ENCODE data around the gene RPTOR. TPM values are rescaled to one million over a fixed set of nuclear protein-coding genes. Genes with fewer than 3 reads are reported as not detected.
A peak's percentile ranks its signal among the peaks of the same experiment; 100 is the strongest.
"Not testable (repeated sequence)": the region's sequence is repeated elsewhere in the genome, so short reads cannot be mapped to it uniquely, and the experiment has no call there.

RPTOR gene
- total RNA-seq, 1 donor from 2014 or later: 32.3 TPM

DNA sequence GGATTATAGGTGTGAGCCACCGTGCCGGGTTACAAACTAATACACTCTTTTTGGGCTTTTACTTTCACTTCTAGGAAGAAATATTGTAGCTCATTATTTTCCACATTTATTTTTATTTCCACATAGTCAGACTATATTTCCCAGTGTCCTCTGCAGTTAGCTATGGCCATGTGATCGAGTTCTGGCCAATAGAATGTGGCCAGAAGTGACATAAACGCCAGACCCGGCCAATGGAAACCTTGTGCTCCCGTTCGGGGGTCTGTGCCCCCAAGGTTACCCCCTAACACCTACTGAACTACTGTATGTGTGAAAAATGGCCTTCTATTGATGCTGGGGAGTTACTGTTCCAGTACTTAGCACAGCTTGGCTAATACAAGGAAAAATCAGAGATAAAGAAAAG is 13.2 kb upstream of the RPTOR start:
- no peak for DNase-seq (ENCODE audit: low spot score)
- intact Hi-C loops (cut with DNase I): no loop called here

- DNase-seq (ENCODE audit: low spot score); intact Hi-C loops (cut with DNase I): not testable (repeated sequence)
These were observed 7.3 kb upstream of the RPTOR start for GRCh38 chr17:80537386-80537785.

GRCh38 chr17:80538484-80538883 is 6.2 kb upstream of the RPTOR start:
- intact Hi-C loops (cut with DNase I): no loop called here

DNA sequence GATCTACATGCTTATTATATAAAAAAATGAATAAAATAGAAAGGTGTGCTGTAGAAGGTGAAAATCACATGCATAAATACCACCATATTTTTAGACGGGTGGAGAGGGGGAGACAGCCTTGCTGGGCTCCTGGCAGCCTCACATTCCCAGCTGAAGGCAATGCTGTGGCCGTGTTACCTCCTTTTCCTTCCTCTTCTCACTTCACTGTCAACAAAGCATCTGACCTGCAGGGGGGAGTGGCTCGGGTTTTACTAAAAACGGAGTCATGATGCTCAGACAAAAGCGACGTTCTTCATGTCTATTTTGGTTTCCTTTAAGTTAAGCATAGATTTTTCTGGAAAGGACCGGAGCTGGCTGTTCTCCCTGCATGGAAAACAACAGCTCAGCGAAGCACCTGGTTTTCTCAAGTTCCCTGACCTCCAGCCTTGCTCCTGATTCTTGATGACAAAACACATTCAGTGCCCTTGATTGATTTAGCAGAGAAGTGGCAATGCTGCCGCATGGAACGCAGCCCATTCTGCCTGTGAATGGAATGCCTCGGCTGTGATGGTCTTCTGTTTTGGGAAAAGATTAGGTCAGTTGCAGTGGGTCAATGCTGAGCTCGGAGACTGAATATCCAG is 5.5 kb upstream of the RPTOR start:
- DNase-seq (ENCODE audit: low spot score): no peak
- intact Hi-C loops (cut with DNase I): no loop called here

More at GRCh38 chr17:80538484-80538883, 6.2 kb upstream of the RPTOR start:
- DNase-seq (ENCODE audit: low spot score): no peak

- intact Hi-C loops (cut with DNase I): loop anchor here (2.0 kb wide), 1 partner anchor 91 kb away; no protein-coding TSS in a partner anchor
These were observed 825 bp downstream of the RPTOR start for GRCh38 chr17:80545499-80545826.

DNA sequence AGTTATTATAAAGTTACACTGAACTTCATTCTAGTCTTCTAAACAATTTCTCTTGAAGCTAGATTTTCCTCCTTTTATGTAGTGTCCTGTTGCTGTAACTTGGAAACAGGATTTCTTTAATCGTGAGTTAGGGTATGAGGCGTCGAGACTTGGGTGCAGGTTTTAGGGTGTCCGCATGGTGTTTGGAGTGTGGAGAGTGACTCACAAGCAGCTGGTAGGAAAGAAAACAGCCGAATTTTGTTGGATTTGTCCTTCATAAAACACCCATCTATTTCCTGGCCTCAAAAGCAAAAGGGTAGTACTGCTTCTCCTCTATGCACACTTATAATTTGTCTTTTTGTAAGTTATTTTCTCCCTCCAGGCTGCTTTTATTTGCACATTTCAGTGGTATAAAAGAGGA is 1.6 kb downstream of the RPTOR start:
- intact Hi-C loops (cut with DNase I): no loop called here
- DNase-seq (ENCODE audit: low spot score): no peak

More at GRCh38 chr17:80545499-80545826, 825 bp downstream of the RPTOR start:
- DNase-seq (ENCODE audit: low spot score): no peak

DNA sequence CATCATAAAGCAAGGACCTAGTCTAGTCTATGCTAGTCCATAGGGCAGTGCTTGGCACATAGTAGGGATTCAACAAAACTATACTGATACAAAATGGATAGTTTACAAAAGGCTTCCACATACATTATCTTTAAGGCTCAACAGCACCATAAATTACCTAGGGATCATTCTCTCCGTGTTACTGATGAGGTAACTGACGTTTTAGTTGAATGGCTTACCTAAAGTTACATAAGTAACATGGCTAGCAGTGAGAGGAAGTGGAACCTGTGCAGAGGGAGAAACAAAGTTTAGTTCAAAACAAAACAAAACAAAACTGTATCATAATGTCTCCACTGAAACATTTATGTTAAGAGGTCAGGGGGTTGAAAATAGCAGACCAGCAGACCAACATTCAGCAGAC is 7.9 kb downstream of the RPTOR start:
- no peak for DNase-seq (ENCODE audit: low spot score)
- intact Hi-C loops (cut with DNase I): no loop called here

- intact Hi-C loops (cut with DNase I): no loop called here
These were observed 10.6 kb downstream of the RPTOR start for GRCh38 chr17:80555266-80555665.

GRCh38 chr17:80558046-80558445 is 13.4 kb downstream of the RPTOR start:
- no peak for DNase-seq (ENCODE audit: low spot score)
- intact Hi-C loops (cut with DNase I): no loop called here

More at GRCh38 chr17:80555266-80555665, 10.6 kb downstream of the RPTOR start:
- no peak for DNase-seq (ENCODE audit: low spot score)

- intact Hi-C loops (cut with DNase I): no loop called here
- DNase-seq (ENCODE audit: low spot score): no peak
These were observed 15.2 kb downstream of the RPTOR start for GRCh38 chr17:80559825-80560251.

GRCh38 chr17:80561541-80562114 is 17.0 kb downstream of the RPTOR start:
- intact Hi-C loops (cut with DNase I): no loop called here
- DNase-seq (ENCODE audit: low spot score): no peak

DNA sequence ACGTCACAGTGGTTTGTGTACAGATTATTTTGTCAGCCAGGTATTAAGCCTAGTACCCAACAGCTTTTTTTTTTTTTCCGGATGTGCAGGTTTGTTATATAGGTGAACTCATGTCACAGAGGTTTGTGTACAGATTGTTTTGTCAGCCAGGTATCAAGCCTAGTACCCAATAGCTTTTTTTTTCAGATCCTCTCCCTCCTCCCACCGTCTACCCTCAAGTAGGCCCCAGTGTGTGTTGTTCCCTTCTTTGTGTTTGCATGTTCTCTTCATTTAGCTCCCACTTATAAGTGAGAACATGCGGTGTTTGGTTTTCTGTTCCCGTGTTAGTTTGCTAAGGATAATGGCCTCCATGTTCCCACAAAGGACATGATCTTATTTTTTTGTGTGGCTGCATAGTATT is 19.9 kb downstream of the RPTOR start:
- intact Hi-C loops (cut with DNase I): no loop called here
- no peak for DNase-seq (ENCODE audit: low spot score)

GRCh38 chr17:80565343-80566053 is 20.9 kb downstream of the RPTOR start:
- intact Hi-C loops (cut with DNase I): no loop called here
- no peak for DNase-seq (ENCODE audit: low spot score)

GRCh38 chr17:80566054-80566400 is 21.4 kb downstream of the RPTOR start:
- intact Hi-C loops (cut with DNase I): no loop called here
- no peak for DNase-seq (ENCODE audit: low spot score)

DNA sequence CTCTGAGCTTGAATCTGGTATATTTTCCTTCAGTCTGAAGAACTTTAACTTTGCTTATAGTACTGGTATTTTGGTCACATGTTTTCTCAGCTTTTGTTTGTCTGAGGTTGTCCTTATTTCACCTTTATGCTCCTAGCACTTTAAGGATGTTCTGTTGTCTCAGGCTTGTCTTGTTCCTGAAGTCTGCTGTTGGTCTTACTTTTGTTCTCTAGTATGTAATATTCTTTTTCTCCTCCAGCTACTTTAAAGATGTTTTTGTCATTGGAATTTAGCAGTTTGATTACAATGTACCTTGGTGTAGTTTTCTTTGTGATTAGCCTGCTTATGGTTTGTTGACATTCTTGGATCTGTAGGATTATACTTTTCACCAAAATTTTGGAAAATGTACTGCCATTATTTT is 23.6 kb downstream of the RPTOR start:
- no peak for DNase-seq (ENCODE audit: low spot score)
- intact Hi-C loops (cut with DNase I): no loop called here

DNA sequence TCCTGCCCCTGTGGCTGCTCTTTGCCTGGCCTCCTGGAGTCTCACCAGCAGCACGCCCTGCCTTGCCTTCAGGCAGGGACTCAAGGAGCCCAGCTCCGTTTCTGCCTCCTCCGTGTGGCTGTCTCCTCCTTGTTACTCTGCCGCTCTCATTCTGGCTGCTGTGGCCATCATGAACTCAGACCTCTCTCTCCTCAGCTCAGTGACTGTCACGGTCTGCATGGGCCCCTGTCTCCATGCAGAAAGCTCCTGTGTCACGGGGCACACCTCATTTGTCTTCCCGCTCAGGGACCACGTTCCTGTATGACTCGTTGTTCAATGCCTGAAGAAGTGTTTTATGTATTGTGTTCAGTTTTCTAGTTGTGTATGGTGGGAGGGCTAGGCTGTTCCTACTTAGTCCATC is 25.3 kb downstream of the RPTOR start:
- no peak for DNase-seq (ENCODE audit: low spot score)
- intact Hi-C loops (cut with DNase I): no loop called here

- intact Hi-C loops (cut with DNase I): no loop called here
- no peak for DNase-seq (ENCODE audit: low spot score)
These were observed 29.1 kb downstream of the RPTOR start for GRCh38 chr17:80573701-80574100.

GRCh38 chr17:80574496-80574895 is 29.9 kb downstream of the RPTOR start:
- no peak for DNase-seq (ENCODE audit: low spot score)
- intact Hi-C loops (cut with DNase I): no loop called here

DNA sequence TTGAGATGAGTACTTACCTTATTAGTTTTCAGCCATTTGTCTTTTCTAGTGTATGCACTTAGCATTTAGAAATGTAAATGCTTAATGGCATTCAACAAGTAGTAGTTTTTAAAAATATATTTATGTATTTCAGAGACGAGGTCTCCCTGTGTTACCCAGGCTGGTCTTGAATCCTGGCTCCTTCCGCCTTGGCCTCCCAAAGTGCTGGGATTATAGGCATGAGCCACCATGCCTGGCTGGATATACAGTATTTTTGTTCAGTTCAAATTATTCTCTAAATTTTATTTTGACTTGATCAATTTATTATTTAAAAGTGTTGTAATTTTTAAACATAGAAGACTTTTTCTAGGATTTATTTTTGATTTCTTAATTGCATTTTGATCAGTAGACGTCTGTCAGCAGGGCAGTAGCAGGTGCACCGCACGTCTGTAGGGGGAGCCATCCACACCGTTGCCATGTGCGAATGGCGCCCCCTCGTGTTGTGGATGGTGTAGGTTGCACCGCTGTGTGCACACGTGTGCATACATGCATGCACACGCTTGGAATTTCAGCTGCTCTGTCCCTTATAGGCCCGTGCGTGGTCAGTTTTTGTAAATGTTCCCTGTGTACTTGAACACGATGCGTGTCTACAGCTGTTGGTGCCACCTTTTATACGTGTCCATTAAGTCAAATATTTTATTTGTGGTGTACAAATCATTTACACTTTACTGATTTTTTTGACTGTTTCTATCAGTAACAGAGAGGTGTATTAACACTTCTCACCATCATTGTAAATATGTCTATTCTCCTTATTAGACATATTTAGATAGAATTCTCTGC is 30.6 kb downstream of the RPTOR start:
- intact Hi-C loops (cut with DNase I): loop anchor here (5.0 kb wide), 1 partner anchor 148 kb away; no protein-coding TSS in a partner anchor
- DNase-seq (ENCODE audit: low spot score): peak; percentile 91

DNA sequence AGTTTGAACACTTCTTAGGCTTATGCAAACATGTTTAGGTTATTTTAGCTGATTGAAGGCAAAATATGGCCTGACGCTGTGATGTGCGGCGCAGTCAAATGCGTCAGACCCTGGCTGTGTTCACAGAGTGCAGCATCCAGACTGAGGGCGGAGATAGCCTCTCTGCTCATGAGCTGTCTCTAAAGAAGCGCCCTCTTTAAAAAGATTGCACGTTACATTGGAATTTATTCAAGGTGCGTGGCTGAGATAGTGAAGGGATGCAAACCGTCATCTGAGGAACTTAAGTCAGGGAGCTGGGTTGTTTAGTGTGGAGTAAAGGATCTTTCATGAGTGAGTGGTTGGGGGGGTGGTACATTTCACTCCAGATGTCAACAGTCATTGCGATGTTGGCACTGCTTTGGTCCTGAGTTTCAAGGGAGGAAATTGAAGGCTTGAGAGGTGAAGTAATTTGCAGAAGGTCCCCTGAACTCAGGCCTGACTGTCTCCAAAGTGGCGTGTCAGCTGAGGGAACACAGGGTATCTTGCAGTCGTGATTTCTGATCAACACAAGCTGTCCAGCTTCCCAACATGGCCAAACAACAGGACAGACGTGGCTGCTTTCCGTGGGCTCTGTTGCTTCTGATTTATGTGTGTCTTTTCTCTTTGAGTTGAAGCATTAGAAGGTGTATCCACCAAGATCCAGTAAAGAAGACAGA is 33.4 kb downstream of the RPTOR start:
- DNase-seq (ENCODE audit: low spot score): no peak
- intact Hi-C loops (cut with DNase I): loop anchor here (5.0 kb wide), 1 partner anchor 151 kb away; no protein-coding TSS in a partner anchor

All from cardiac septum (tissue), 1 donor.